ENCODE data around the gene FBXL5. TPM values are rescaled to one million over a fixed set of nuclear protein-coding genes. Genes with fewer than 3 reads are reported as not detected.

FBXL5 gene
- total and polyA plus RNA-seq, 2 of the 13 experiments (the other 11 are each of a cell fraction or from before 2014, with no cell fraction given): 17.4 to 45.3 TPM

- TF ChIP-seq AKAP8 (CRISPR knock-in tag; IDR thresholded peaks at IDR 0.05): no peak
- TF ChIP-seq SCMH1 (CRISPR knock-in tag; IDR thresholded peaks at IDR 0.05; ENCODE audit: borderline replicate concordance): no peak
- TF ChIP-seq ZNF816 (CRISPR knock-in tag; IDR thresholded peaks at IDR 0.05; ENCODE audit: borderline replicate concordance): no peak
- TF ChIP-seq, protein P1, sequence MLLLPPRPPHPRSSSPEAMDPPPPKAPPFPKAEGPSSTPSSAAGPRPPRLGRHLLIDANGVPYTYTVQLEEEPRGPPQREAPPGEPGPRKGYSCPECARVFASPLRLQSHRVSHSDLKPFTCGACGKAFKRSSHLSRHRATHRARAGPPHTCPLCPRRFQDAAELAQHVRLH (CRISPR knock-in tag; IDR thresholded peaks at IDR 0.05; ENCODE audit: borderline replicate concordance, low read depth): peak; percentile 36; the same call in 1 of the 2 replicates
- TF ChIP-seq ERF (CRISPR knock-in tag; IDR thresholded peaks at IDR 0.05): peak; percentile 16; the same call in 1 of the 2 replicates
- peak; percentile 61; the same call in 1 of the 2 replicates for TF ChIP-seq SALL1 (CRISPR knock-in tag; IDR thresholded peaks at IDR 0.05)
- peak; percentile 79 for TF ChIP-seq ZMYM4 (CRISPR knock-in tag; IDR thresholded peaks at IDR 0.05)
- TF ChIP-seq, protein P2, sequence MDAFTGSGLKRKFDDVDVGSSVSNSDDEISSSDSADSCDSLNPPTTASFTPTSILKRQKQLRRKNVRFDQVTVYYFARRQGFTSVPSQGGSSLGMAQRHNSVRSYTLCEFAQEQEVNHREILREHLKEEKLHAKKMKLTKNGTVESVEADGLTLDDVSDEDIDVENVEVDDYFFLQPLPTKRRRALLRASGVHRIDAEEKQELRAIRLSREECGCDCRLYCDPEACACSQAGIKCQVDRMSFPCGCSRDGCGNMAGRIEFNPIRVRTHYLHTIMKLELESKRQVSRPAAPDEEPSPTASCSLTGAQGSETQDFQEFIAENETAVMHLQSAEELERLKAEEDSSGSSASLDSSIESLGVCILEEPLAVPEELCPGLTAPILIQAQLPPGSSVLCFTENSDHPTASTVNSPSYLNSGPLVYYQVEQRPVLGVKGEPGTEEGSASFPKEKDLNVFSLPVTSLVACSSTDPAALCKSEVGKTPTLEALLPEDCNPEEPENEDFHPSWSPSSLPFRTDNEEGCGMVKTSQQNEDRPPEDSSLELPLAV (CRISPR knock-in tag; conservative IDR thresholded peaks at IDR 0.05; ENCODE audit: low read depth): no peak
- no peak for TF ChIP-seq ZNF263 (CRISPR knock-in tag; IDR thresholded peaks at IDR 0.05)
- no peak; the same call in 1 of the 2 replicates for TF ChIP-seq ZSCAN21 (CRISPR knock-in tag; IDR thresholded peaks at IDR 0.05; ENCODE audit: borderline replicate concordance)
- TF ChIP-seq, protein P3, sequence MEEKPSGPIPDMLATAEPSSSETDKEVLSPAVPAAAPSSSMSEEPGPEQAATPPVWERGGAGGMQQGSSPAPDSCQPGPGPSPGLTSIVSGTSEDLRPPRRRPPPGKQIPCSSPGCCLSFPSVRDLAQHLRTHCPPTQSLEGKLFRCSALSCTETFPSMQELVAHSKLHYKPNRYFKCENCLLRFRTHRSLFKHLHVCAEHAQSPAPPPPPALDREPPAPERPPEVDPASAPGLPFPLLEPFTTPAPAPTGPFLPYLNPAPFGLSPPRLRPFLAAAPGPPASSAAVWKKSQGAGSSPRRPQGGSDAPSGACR (CRISPR knock-in tag; IDR thresholded peaks at IDR 0.05): peak; percentile 75; the same call in 1 of the 2 replicates
- TF ChIP-seq RNF2 (conservative IDR thresholded peaks at IDR 0.05; ENCODE audit: low read depth): peak; percentile 84
- peak; percentile 28; the same call in 1 of the 2 replicates for TF ChIP-seq ZNF558 (CRISPR knock-in tag; IDR thresholded peaks at IDR 0.05; ENCODE audit: borderline replicate concordance)
- TF ChIP-seq ZC3H13 (CRISPR knock-in tag; IDR thresholded peaks at IDR 0.05): no peak
- TF ChIP-seq NR3C1 (CRISPR knock-in tag; IDR thresholded peaks at IDR 0.05): no peak
- TF ChIP-seq ZNF18 (CRISPR knock-in tag; IDR thresholded peaks at IDR 0.05; ENCODE audit: insufficient replicate concordance): no peak
- TF ChIP-seq ZKSCAN5 (CRISPR knock-in tag; IDR thresholded peaks at IDR 0.05): no peak
- TF ChIP-seq ZNF790 (CRISPR knock-in tag; IDR thresholded peaks at IDR 0.05; ENCODE audit: borderline replicate concordance): peak; percentile 44
- TF ChIP-seq MTF2 (CRISPR knock-in tag; IDR thresholded peaks at IDR 0.05; ENCODE audit: borderline replicate concordance): peak; percentile 84; the same call in 1 of the 2 replicates
- 0 out of 2 replicates have a peak, but pooled peaks have one; percentile 53 for TF ChIP-seq ZNF746 (CRISPR knock-in tag; IDR thresholded peaks at IDR 0.05)
- TF ChIP-seq ZNF441 (CRISPR knock-in tag; IDR thresholded peaks at IDR 0.05; ENCODE audit: borderline replicate concordance): peak; percentile 71
- TF ChIP-seq KDM2A (CRISPR knock-in tag; IDR thresholded peaks at IDR 0.05; ENCODE audit: borderline replicate concordance, low read depth): peak; percentile 83
- no peak for TF ChIP-seq HHEX (CRISPR knock-in tag; IDR thresholded peaks at IDR 0.05)
- TF ChIP-seq KLF12 (CRISPR knock-in tag; IDR thresholded peaks at IDR 0.05; ENCODE audit: borderline replicate concordance): peak; percentile 76; the same call in 1 of the 2 replicates
- TF ChIP-seq ZNF296 (CRISPR knock-in tag; conservative IDR thresholded peaks at IDR 0.05): 0 out of 2 replicates have a peak, but pooled peaks have one; percentile 18
These were observed at the start of gene FBXL5 (continued) for GRCh38 chr4:15655223-15656037.
